Lower leg skin (tissue), 4 donors: ENCODE results near the gene THAP4. TPM values are rescaled to one million over a fixed set of nuclear protein-coding genes. Genes with fewer than 3 reads are reported as not detected.

ENCODE experiments used
- DNase-seq, 2 donors: peaks; one replicate each; pipeline ENCODE4 v3.0.0-alpha.2; 2019; ENCODE audit warnings: low spot score in 2 of 2
- H3K4me3 ChIP-seq: fragments of 200-600 bp; sonication (generic); 2 replicates; pipeline ENCODE4 v1.5.1; 2017; ENCODE audit warnings: mild to moderate bottlenecking, low read depth; ENCODE audit not compliant: poor library complexity, severe bottlenecking
- CTCF ChIP-seq, 3 donors: fragments of 450-650 bp; IDR thresholded peaks; one replicate each; pipeline ENCODE4 v1.5.1; 2016; ENCODE audit warnings: antibody characterized with exemption in 3 of 3, mild to moderate bottlenecking in 3 of 3, moderate library complexity in 2 of 3
- POLR2A ChIP-seq, 2 donors: fragments of 450-650 bp; IDR thresholded peaks; one replicate each; pipeline ENCODE4 v1.6.1; 2016 to 2017; ENCODE audit warnings: antibody characterized with exemption in 2 of 2, mild to moderate bottlenecking in 1 of 2, moderate library complexity in 1 of 2
- WGBS, 2 donors: methylation state at CpG; one replicate each; pipeline ENCODE4 v1.1.5; 2018; 5-methylcytosine and 5-hydroxymethylcytosine counted together
- intact Hi-C: fragments of 100-400 bp; cut with DNase I; formaldehyde crosslinking; loops from one replicate; pipeline ENCODE4 v1.15.0; 2023; ENCODE audit warnings: low total_unique reads
- total RNA-seq, 4 donors: library from RNA; depleted of rRNA; stranded (reverse); fragments of >200 nt; gene quantifications; one replicate each; pipeline ENCODE4 v1.1.0, GENCODE V29; 2016

The THAP4 gene
- total RNA-seq, 4 donors from 2014 or later, result 52.4 to 60.7 (median 58.3) TPM

DNA sequence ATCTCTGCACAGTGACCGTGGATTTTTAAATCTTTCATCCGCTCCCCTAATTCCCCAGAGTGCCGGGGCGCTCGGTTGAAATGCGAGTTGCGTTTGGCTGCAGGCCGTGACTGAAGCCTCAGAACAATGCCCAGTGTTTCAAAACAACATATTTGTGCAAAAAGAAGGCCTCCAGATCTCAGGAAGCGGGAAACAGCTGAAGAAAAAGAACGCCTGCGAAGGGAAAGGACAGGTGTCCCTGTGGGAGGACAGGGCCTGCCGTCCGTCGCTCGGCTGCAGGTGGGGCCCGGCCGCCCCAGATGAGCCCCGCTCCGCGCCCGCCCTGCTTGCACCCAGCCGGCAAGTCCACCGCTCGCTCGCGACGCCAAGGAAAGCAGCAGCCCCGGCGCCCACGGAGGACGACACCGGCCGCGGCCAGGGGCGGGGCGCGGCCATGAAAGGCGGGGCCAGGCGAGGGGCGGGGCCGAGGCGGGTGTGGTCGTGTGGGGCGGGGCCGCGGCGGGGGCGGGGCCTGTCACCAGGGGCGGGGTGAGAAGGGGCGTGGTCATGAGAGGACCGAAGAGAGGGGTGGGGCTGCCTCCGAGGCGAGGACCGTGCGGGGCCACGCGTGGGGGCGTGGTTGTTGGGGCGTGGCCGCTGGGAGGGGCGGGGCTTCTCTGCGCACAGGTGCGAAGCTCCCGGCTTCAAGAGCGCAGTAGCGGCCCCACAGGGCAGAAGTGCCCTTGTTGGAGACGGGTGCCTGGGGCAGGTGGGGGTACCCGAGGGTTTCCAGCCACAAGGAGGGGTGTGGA is 96.0 kb downstream of the THAP4 start:
- DNase-seq, result no peak
- 3 to 4% methylated on average over 39 to 55 of the region's 68 CpGs for WGBS, 2 donors
- H3K4me3 ChIP-seq, result no peak overlapping the region
- intact Hi-C loops, result no loop called here
- no peak for TF ChIP-seq CTCF (IDR thresholded peaks at IDR 0.05)
- no peak for TF ChIP-seq POLR2A (IDR thresholded peaks at IDR 0.05)

DNA sequence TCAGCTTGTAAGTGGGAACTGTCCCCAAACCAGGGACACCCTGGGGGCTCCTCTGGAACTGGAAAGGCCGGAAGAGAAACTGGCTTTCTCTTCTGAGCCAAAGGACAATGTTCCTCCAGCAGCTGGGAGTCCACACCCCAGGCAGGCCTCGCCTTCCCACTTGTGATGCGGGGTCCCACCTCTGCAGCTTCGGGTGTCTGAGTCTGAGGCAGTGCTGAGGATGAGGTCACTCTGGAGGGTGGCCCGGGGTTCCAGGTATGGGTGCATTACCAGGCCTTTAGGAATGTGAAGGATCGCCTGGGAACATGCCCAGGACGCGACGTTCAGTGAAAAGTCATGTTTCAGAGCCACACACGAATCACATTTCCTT is 96.6 kb downstream of the THAP4 start:
- 22 to 28% methylated on average over 10 of the region's 10 CpGs for WGBS, 2 donors
- H3K4me3 ChIP-seq, result no peak overlapping the region
- TF ChIP-seq POLR2A (IDR thresholded peaks at IDR 0.05) (no peak), CTCF (IDR thresholded peaks at IDR 0.05) (no peak)
- DNase-seq, result no peak
- intact Hi-C loops, result no loop called here

GRCh38 chr2:241539616-241540374 is 97.2 kb downstream of the THAP4 start:
- no peak overlapping the region for H3K4me3 ChIP-seq
- WGBS, 2 donors, result 96 to 98% methylated on average over 11 of the region's 11 CpGs
- intact Hi-C loops, result no loop called here
- TF ChIP-seq POLR2A (IDR thresholded peaks at IDR 0.05), result no peak
- TF ChIP-seq CTCF (IDR thresholded peaks at IDR 0.05), result no peak
- no peak for DNase-seq

GRCh38 chr2:241538838-241539615 is 97.9 kb downstream of the THAP4 start:
- DNase-seq, result no peak
- H3K4me3 ChIP-seq, result no peak overlapping the region
- WGBS, 2 donors, result 85 to 88% methylated on average over 15 of the region's 15 CpGs
- intact Hi-C loops, result no loop called here
- no peak for TF ChIP-seq CTCF (IDR thresholded peaks at IDR 0.05)
- TF ChIP-seq POLR2A (IDR thresholded peaks at IDR 0.05), result no peak

DNA sequence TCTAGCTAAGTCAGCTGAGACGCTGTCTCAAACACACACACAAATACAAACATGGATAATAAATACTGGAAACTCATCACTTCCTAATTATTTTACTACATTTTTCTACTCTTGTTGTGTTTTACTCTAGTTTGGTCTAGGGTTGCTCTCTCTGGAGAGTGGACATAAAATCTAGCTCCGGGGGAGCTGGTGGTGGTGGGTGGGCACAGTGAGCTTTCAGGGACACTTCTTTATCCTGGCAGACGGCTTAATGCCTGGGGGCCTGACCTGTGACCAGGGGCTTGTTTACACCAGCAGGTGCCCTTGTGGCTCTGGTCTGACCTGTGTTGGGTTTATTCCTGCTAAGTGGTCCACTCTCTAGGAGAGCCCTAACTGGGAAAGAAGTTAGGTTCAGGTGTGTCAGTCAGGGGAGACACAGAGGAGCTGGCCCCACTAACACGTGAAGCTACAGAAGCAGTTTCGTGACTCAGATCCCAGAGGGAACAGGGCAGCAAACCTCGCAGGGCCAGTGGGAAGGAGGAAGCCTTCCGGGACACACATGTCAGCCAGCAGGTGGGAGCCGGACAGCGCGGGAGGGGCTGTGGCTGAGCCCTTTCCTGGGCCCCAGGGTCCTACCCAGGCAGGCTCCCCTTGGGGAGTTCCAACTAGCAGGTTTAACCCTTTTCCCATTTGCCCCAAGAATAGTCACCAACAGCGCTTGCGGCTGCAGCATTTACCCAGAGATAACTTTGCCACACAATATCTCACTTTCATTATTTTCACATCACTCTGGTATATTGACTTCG is 100.9 kb downstream of the THAP4 start:
- 61 to 63% methylated on average over 13 of the region's 13 CpGs for WGBS, 2 donors
- no peak overlapping the region for H3K4me3 ChIP-seq
- intact Hi-C loops, result no loop called here
- TF ChIP-seq CTCF (IDR thresholded peaks at IDR 0.05) (no peak), POLR2A (IDR thresholded peaks at IDR 0.05) (no peak)
- DNase-seq, result no peak
